GM12873 (cell line): ENCODE data around the gene CCN5.

Experiments used
- CTCF ChIP-seq: IDR thresholded peaks from 2 replicates; pipeline ENCODE4 v1.5.1; 2012; ENCODE audit warnings: low read depth, mild to moderate bottlenecking, moderate library complexity, low read length, control low read depth; ENCODE audit not compliant: insufficient read depth; ENCODE audit errors: missing control alignments

Gene CCN5

GRCh38 chr20:44700306-44700705, 14.9 kb upstream of the CCN5 start:
- no peak for TF ChIP-seq CTCF

GRCh38 chr20:44701118-44701857, 13.9 kb upstream of the CCN5 start:
- no peak for TF ChIP-seq CTCF

- TF ChIP-seq CTCF, result no peak
Measured at GRCh38 chr20:44701858-44702256, 13.3 kb upstream of the CCN5 start.

- TF ChIP-seq CTCF, result no peak
Measured at GRCh38 chr20:44702776-44703175, 12.4 kb upstream of the CCN5 start.

GRCh38 chr20:44703183-44703925, 11.8 kb upstream of the CCN5 start:
- TF ChIP-seq CTCF, result no peak

- TF ChIP-seq CTCF, result no peak
Measured at GRCh38 chr20:44703956-44704488, 11.1 kb upstream of the CCN5 start.

- no peak for TF ChIP-seq CTCF
Measured at GRCh38 chr20:44704551-44704971, 10.6 kb upstream of the CCN5 start.
